Measurements from ENCODE around the gene ATAD2B. TPM values are rescaled to one million over a fixed set of nuclear protein-coding genes. Genes with fewer than 3 reads are reported as not detected.
"Not testable (repeated sequence)": the region's sequence is repeated elsewhere in the genome, so short reads cannot be mapped to it uniquely, and the experiment has no call there.

ATAD2B gene
- total and polyA plus RNA-seq, 2 donors (not counting 1 experiment from before 2014, with no cell fraction given) = 3.6 to 11.4 TPM

GRCh38 chr2:23953625-23954024, 26.7 kb upstream of the ATAD2B start:
- Histone ChIP-seq H3K9ac (ENCODE audit: insufficient read depth, low read length) (no peak overlapping the region), H3K9me3 (ENCODE audit: control insufficient read depth, insufficient read depth, low read depth, low read length) (no peaks in the 10 kb centered on the region), H2AFZ (ENCODE audit: low read length) (no peak overlapping the region), H3K4me1 (ENCODE audit: control insufficient read depth, extremely low read depth, insufficient read depth, low read length) (no peaks in the 10 kb centered on the region), H3K79me2 (ENCODE audit: control insufficient read depth, insufficient read depth, low read length) (no peaks in the 10 kb centered on the region), H3K36me3 (ENCODE audit: control insufficient read depth, insufficient read depth, low read length) (no peaks in the 10 kb centered on the region), H4K20me1 (ENCODE audit: control insufficient read depth, extremely low read depth, insufficient read depth, low read length) (no peaks in the 10 kb centered on the region), H3K4me2 (ENCODE audit: extremely low read depth, insufficient read depth, low read length) (no peak overlapping the region), H3K27me3 (ENCODE audit: control insufficient read depth, insufficient read depth, low read length) (no peaks in the 10 kb centered on the region), H3K27ac (ENCODE audit: insufficient read depth, low read length) (no peak overlapping the region), H3K4me3 (replicated peaks in 1 of 4; ENCODE audit: control extremely low read depth in 1 of 4, insufficient read depth in 1 of 4, low read depth in 3 of 4, low read length in 4 of 4) (no peak overlapping the region)
- no peak for TF ChIP-seq EZH2 (IDR thresholded peaks at IDR 0.05; ENCODE audit: low read length, missing control alignments)
- TF ChIP-seq CTCF (conservative IDR thresholded peaks at IDR 0.05 in 1 of 2, IDR thresholded peaks at IDR 0.05 in 1 of 2; ENCODE audit: low read depth in 1 of 2, low read length in 2 of 2) = no peak
- no peak for DNase-seq (ENCODE audit: low read depth in 2 of 2)

- not testable (repeated sequence) for H3K9me3 ChIP-seq (ENCODE audit: control insufficient read depth, insufficient read depth, low read depth, low read length); H3K79me2 ChIP-seq (ENCODE audit: control insufficient read depth, insufficient read depth, low read length); H3K4me3 ChIP-seq (replicated peaks in 1 of 4; ENCODE audit: control extremely low read depth in 1 of 4, insufficient read depth in 1 of 4, low read depth in 3 of 4, low read length in 4 of 4)
Observed at GRCh38 chr2:23952558-23952957, 25.6 kb upstream of the ATAD2B start.

GRCh38 chr2:23947350-23947749, 20.4 kb upstream of the ATAD2B start:
- H3K36me3 ChIP-seq (ENCODE audit: control insufficient read depth, insufficient read depth, low read length) = no peaks in the 10 kb centered on the region
- no peaks in the 10 kb centered on the region for H3K27me3 ChIP-seq (ENCODE audit: control insufficient read depth, insufficient read depth, low read length)
- no peaks in the 10 kb centered on the region for H3K9me3 ChIP-seq (ENCODE audit: control insufficient read depth, insufficient read depth, low read depth, low read length)
- peaks cover 2% of the 10 kb centered on the region for H3K4me1 ChIP-seq (ENCODE audit: control insufficient read depth, extremely low read depth, insufficient read depth, low read length)
- no peak overlapping the region for H3K4me3 ChIP-seq (replicated peaks in 1 of 4; ENCODE audit: control extremely low read depth in 1 of 4, insufficient read depth in 1 of 4, low read depth in 3 of 4, low read length in 4 of 4)
- H3K27ac ChIP-seq (ENCODE audit: insufficient read depth, low read length) = no peak overlapping the region
- no peak overlapping the region for H3K4me2 ChIP-seq (ENCODE audit: extremely low read depth, insufficient read depth, low read length)
- H4K20me1 ChIP-seq (ENCODE audit: control insufficient read depth, extremely low read depth, insufficient read depth, low read length) = no peaks in the 10 kb centered on the region
- H3K79me2 ChIP-seq (ENCODE audit: control insufficient read depth, insufficient read depth, low read length) = peaks cover 15% of the 10 kb centered on the region
- no peak for DNase-seq (ENCODE audit: low read depth in 2 of 2)
- no peak overlapping the region for H2AFZ ChIP-seq (ENCODE audit: low read length)
- H3K9ac ChIP-seq (ENCODE audit: insufficient read depth, low read length) = no peak overlapping the region
- no peak for TF ChIP-seq CTCF (conservative IDR thresholded peaks at IDR 0.05 in 1 of 2, IDR thresholded peaks at IDR 0.05 in 1 of 2; ENCODE audit: low read depth in 1 of 2, low read length in 2 of 2)
- TF ChIP-seq EZH2 (IDR thresholded peaks at IDR 0.05; ENCODE audit: low read length, missing control alignments) = no peak

More at GRCh38 chr2:23952558-23952957, 25.6 kb upstream of the ATAD2B start:
- not testable (repeated sequence) for H3K4me2 ChIP-seq (ENCODE audit: extremely low read depth, insufficient read depth, low read length); DNase-seq (ENCODE audit: low read depth in 2 of 2); H3K27ac ChIP-seq (ENCODE audit: insufficient read depth, low read length); H4K20me1 ChIP-seq (ENCODE audit: control insufficient read depth, extremely low read depth, insufficient read depth, low read length); H2AFZ ChIP-seq (ENCODE audit: low read length); H3K36me3 ChIP-seq (ENCODE audit: control insufficient read depth, insufficient read depth, low read length); H3K9ac ChIP-seq (ENCODE audit: insufficient read depth, low read length); H3K4me1 ChIP-seq (ENCODE audit: control insufficient read depth, extremely low read depth, insufficient read depth, low read length); H3K27me3 ChIP-seq (ENCODE audit: control insufficient read depth, insufficient read depth, low read length)

Measured in fibroblast of lung (primary cell).